Measurements from ENCODE around the gene ALKBH7. TPM values are rescaled to one million over a fixed set of nuclear protein-coding genes. Genes with fewer than 3 reads are reported as not detected.

The ALKBH7 gene
- total RNA-seq, 3 donors from 2014 or later, result 68.3 to 101 (median 76.7) TPM

- no peaks in the 10 kb centered on the region for H3K9me3 ChIP-seq
- H3K27me3 ChIP-seq, result no peaks in the 10 kb centered on the region
- peaks cover 0 to 6% of the 10 kb centered on the region in 2 donors for H3K4me1 ChIP-seq
- no peak for TF ChIP-seq POLR2AphosphoS5 (IDR thresholded peaks at IDR 0.05)
- H3K27ac ChIP-seq, result peak within 1 kb of the TSS in 1 of 2 donors; percentile 98
- intact Hi-C loops (cut with DNase I; ENCODE audit: low total_unique reads), result no loop called here
- no peak within 1 kb of the TSS for H3K4me3 ChIP-seq
- no peak for DNase-seq (ENCODE audit: low spot score in 2 of 2)
- peaks cover 10% of the 10 kb centered on the region for H3K36me3 ChIP-seq
These were observed 2.9 kb downstream of the ALKBH7 start, which contains the start of gene PSPN for GRCh38 chr19:6375411-6376010. TSS of gene PSPN (minus strand) at chr19:6375933. CDS start at chr19:6375849, 84 bp downstream.

DNA sequence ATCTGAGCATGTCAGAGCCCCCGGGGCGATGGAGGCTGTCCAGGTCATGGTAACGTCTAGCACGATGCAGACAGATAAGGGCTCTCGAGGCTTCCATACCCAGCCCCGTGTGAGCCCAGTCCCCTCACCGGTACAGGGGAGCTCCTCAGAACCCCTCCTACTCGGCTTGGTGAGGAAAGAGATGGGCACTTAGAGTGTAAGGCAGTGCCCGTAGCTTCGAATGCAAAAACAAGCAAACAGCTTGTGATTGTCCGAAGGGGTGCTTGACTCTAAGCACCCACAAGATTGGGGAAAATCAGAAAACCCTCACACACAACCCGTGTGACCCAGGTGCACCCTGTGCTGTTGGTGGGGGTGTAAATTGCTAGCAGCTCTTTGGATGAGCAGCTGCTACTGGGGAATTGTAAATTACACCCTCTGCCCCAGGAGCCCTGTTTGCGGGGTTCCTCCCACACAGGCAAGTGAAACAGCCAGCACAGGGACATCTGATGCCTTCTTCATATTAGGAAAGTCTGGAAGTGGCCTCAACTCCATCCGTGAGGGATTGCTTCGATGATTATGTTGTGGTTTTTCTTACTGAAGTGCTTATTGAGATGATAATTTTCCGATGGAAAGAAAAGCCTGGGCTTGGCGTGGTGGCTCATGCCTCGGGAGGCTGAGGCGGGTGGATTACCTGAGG, 4.1 kb downstream of the ALKBH7 start:
- no peak for DNase-seq (ENCODE audit: low spot score in 2 of 2)
- peak overlapping the region in 1 of 2 donors; percentile 9 for H3K27ac ChIP-seq
- H3K9me3 ChIP-seq, result no peaks in the 10 kb centered on the region
- intact Hi-C loops (cut with DNase I; ENCODE audit: low total_unique reads), result no loop called here
- TF ChIP-seq POLR2AphosphoS5 (IDR thresholded peaks at IDR 0.05) (no peak), POLR2A (IDR thresholded peaks at IDR 0.05) (no peak), CTCF (IDR thresholded peaks at IDR 0.05) (no peak)
- peaks cover 0 to 6% of the 10 kb centered on the region in 2 donors for H3K4me1 ChIP-seq
- H3K4me3 ChIP-seq, result no peak overlapping the region
- H3K27me3 ChIP-seq, result no peaks in the 10 kb centered on the region
- H3K36me3 ChIP-seq, result peaks cover 20% of the 10 kb centered on the region

GRCh38 chr19:6378041-6378440, 5.4 kb downstream of the ALKBH7 start:
- no peak for TF ChIP-seq POLR2A (IDR thresholded peaks at IDR 0.05)
- Histone ChIP-seq H3K9me3 (no peaks in the 10 kb centered on the region), H3K27me3 (no peaks in the 10 kb centered on the region), H3K36me3 (peaks cover 20% of the 10 kb centered on the region), H3K4me3 (no peak overlapping the region), H3K4me1 (peaks cover 0 to 6% of the 10 kb centered on the region in 2 donors), H3K27ac (no peak overlapping the region)
- intact Hi-C loops (cut with DNase I; ENCODE audit: low total_unique reads), result loop anchor here (2.0 kb wide), 1 partner anchor 49 kb away; no protein-coding TSS in a partner anchor
- peak in 1 of 2 donors; percentile 58 for DNase-seq (ENCODE audit: low spot score in 2 of 2)

DNA sequence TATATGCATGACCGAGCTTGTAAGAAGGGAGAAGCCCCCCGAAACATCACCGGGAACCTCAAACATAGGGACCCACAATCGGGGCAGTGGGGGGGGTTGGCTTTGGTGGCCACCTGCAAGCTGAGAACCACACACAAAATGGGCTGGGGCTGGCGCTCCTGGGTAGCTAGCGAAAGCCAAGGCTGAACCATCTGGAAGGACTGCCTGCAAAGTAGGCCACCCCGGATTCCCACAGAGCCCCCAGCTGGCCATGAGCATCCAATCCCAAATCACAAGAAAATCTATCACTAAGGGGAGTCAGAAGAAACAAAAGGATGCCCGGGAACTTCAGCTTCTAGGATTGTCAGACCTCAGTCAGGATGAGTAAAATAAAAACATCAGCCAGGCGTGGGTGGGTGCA, 5.9 kb downstream of the ALKBH7 start:
- H3K36me3 ChIP-seq, result peaks cover 20% of the 10 kb centered on the region
- no peak overlapping the region for H3K27ac ChIP-seq
- H3K9me3 ChIP-seq, result no peaks in the 10 kb centered on the region
- H3K27me3 ChIP-seq, result no peaks in the 10 kb centered on the region
- intact Hi-C loops (cut with DNase I; ENCODE audit: low total_unique reads), result loop anchor here (2.0 kb wide), 1 partner anchor 48 kb away; no protein-coding TSS in a partner anchor
- peaks cover 0 to 6% of the 10 kb centered on the region in 2 donors for H3K4me1 ChIP-seq
- TF ChIP-seq CTCF (IDR thresholded peaks at IDR 0.05) (no peak), POLR2AphosphoS5 (IDR thresholded peaks at IDR 0.05) (no peak), POLR2A (IDR thresholded peaks at IDR 0.05) (no peak)
- no peak overlapping the region for H3K4me3 ChIP-seq
- DNase-seq (ENCODE audit: low spot score in 2 of 2), result no peak

DNA sequence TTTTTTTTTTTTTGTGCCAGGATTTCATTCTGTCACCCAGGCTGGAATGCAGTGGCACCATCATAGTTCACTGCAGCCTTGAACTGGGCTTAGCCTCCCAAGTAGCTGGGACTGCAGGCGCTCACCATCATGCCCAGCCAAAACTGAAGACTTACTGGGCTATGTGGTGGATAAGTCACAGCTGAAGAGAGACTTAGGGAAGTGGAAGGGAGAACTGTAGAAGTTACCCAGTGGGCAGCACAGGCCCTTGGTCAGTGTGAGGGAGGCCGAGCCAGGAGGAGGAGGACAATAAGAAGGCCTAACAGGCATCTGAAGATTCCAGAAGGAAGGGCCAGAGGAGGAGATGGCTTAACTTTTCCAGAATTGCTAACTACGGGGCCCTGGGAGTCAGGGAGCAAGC, 7.2 kb downstream of the ALKBH7 start:
- TF ChIP-seq POLR2A (IDR thresholded peaks at IDR 0.05) (no peak), POLR2AphosphoS5 (IDR thresholded peaks at IDR 0.05) (no peak), CTCF (IDR thresholded peaks at IDR 0.05) (no peak)
- Histone ChIP-seq H3K4me3 (no peak overlapping the region), H3K27ac (no peak overlapping the region), H3K4me1 (no peaks in the 10 kb centered on the region), H3K36me3 (peaks cover 20% of the 10 kb centered on the region), H3K27me3 (no peaks in the 10 kb centered on the region), H3K9me3 (no peaks in the 10 kb centered on the region)
- no peak for DNase-seq (ENCODE audit: low spot score in 2 of 2)
- intact Hi-C loops (cut with DNase I; ENCODE audit: low total_unique reads), result loop anchor here (2.0 kb wide), 1 partner anchor 47 kb away; no protein-coding TSS in a partner anchor

All from breast epithelium (tissue), 4 donors.